Pancreas (tissue), 10 donors: ENCODE data around the gene OGFOD3. TPM values are rescaled to one million over a fixed set of nuclear protein-coding genes. Genes with fewer than 3 reads are reported as not detected.
A peak's percentile ranks its signal among the peaks of the same experiment; 100 is the strongest.

Experiments
- ATAC-seq, 4 donors: fragments of 200-7000 bp; cut with Tn5 transposase; one replicate each; pipeline versions ENCODE4 v1.8.0 to v1.9.1; 2020; ENCODE audit warnings: mild to moderate bottlenecking in 4 of 4, moderate library complexity in 4 of 4
- DNase-seq, 6 donors: peaks; one replicate each; pipeline ENCODE4 v3.0.0-alpha.2; 2020
- FAIRE-seq: peaks from 2 replicates; lab custom pipeline; 2012; peaks lifted over from hg19 to GRCh38; lab: Jason Lieb, UNC
- H3K27ac ChIP-seq, 4 donors: fragments of 200-600 bp; sonication (generic); 1 replicate in 3 of 4; 2 replicates in 1 of 4; pipeline versions ENCODE4 v1.5.0 to v1.8.0; 2020
- H3K27me3 ChIP-seq, 4 donors: fragments of 200-600 bp; one replicate each; pipeline ENCODE4 v1.8.0; 2021
- H3K36me3 ChIP-seq, 3 donors: fragments of 200-600 bp; sonication (generic) in 1 of 3; one replicate each; pipeline versions ENCODE4 v1.5.0 to v1.8.0; 2020 to 2021
- H3K4me1 ChIP-seq, 3 donors: fragments of 200-600 bp; one replicate each; pipeline ENCODE4 v1.8.0; 2021
- H3K4me3 ChIP-seq, 4 donors: fragments of 200-600 bp; sonication (generic) in 2 of 4; one replicate each; pipeline versions ENCODE4 v1.5.0 to v1.8.0; 2020 to 2021
- H3K9me3 ChIP-seq, 4 donors: fragments of 200-600 bp; one replicate each; pipeline ENCODE4 v1.8.0; 2021
- CTCF ChIP-seq, 4 donors: fragments of 200-600 bp; sonication (generic) in 3 of 4; IDR thresholded peaks; one replicate each; pipeline versions ENCODE4 v1.5.0 to v1.8.0; 2021; ENCODE audit warnings: antibody characterized with exemption in 4 of 4
- WGBS, 2 donors: extraction: QIAGEN DNeasy Blood & Tissue Kit; methylation state at CpG; one replicate each; pipeline ENCODE4 v1.1.7; 2013; 5-methylcytosine and 5-hydroxymethylcytosine counted together
- intact Hi-C, 3 donors: fragments of 100-400 bp; cut with DNase I; formaldehyde crosslinking; loops; one replicate each; pipeline versions ENCODE4 v1.11.1 to v1.14.2; 2022
- polyA plus RNA-seq, 2 donors: library from polyadenylated mRNA; stranded (reverse); fragments of 200-250 nt; gene quantifications; one replicate each; pipeline ENCODE4 v1.2.3, GENCODE V29; 2013
- total RNA-seq, 6 donors: library from RNA; stranded (reverse); fragmentation: NEBNext Ultra II Directional in 4 of 6; extraction: Animal tissue kit (Norgen Biotek cat#: 25700) in 4 of 6; gene quantifications; one replicate each; pipeline versions ENCODE4 v1.2.1 to v1.2.4, GENCODE V29; 2021 to 2023
- donor health status: healthy with polysubstance abuse.
- donor health status: DM: no; HTN: no; CAD: no; lungs with moderate emphysema.
- donor health status: DM: no; HTN: no; CAD: no.
- donor health status: control.
- donor health status: control.
- donor health status: Bipolar disorder and iron deficiency.
- donor health status: DM: yes; HTN: yes; CAD: no.
- donor health status: DM: no; HTN: no; CAD: no.
- donor health status: DM: no; HTN: no; CAD: no.
- donor health status: DM: yes; HTN: yes; CAD: no.

The OGFOD3 gene
- total and polyA plus RNA-seq, 8 donors, result 17.8 to 28.0 (median 19.9) TPM

GRCh38 chr17:82446649-82447048 lies 28.3 kb upstream of the OGFOD3 start:
- WGBS, 2 donors, result 85% methylated on average over 12 of the region's 12 CpGs
- TF ChIP-seq CTCF (IDR thresholded peaks at IDR 0.05), result no peak
- intact Hi-C loops, result no loop called here
- Histone ChIP-seq H3K9me3 (no peaks in the 10 kb centered on the region), H3K27ac (no peak overlapping the region), H3K36me3 (peaks cover 0 to 3% (median 2%) of the 10 kb centered on the region in 3 donors), H3K4me1 (peaks cover 7 to 28% (median 22%) of the 10 kb centered on the region in 3 donors), H3K4me3 (no peak overlapping the region), H3K27me3 (no peaks in the 10 kb centered on the region)
- DNase-seq (peak in 1 of 6 donors; percentile 60), ATAC-seq (no peak), FAIRE-seq (no peak)

- ATAC-seq, result no peak
- 89 to 92% methylated on average over 15 of the region's 15 CpGs for WGBS, 2 donors
- peak overlapping the region in 1 of 4 donors; percentile 28 for H3K27ac ChIP-seq
- TF ChIP-seq CTCF (IDR thresholded peaks at IDR 0.05), result no peak
- peaks cover 0 to 3% (median 2%) of the 10 kb centered on the region in 3 donors for H3K36me3 ChIP-seq
- peaks cover 3 to 23% (median 18%) of the 10 kb centered on the region in 3 donors for H3K4me1 ChIP-seq
- H3K27me3 ChIP-seq, result no peaks in the 10 kb centered on the region
- H3K4me3 ChIP-seq, result no peak overlapping the region
- DNase-seq, result peak in 1 of 6 donors; percentile 62
- H3K9me3 ChIP-seq, result no peaks in the 10 kb centered on the region
- FAIRE-seq, result no peak
- intact Hi-C loops, result no loop called here
Observed at GRCh38 chr17:82446124-82446523, 27.7 kb upstream of the OGFOD3 start.

GRCh38 chr17:82445542-82445941 lies 27.2 kb upstream of the OGFOD3 start:
- WGBS, 2 donors, result 70 to 73% methylated on average over 13 of the region's 13 CpGs
- peaks cover 0 to 22% (median 15%) of the 10 kb centered on the region in 3 donors for H3K4me1 ChIP-seq

GRCh38 chr17:82444941-82445521 lies 26.6 kb upstream of the OGFOD3 start:
- H3K27ac ChIP-seq, result peak overlapping the region in 1 of 4 donors; percentile 28
- no peaks in the 10 kb centered on the region for H3K9me3 ChIP-seq
- no peaks in the 10 kb centered on the region for H3K27me3 ChIP-seq
- H3K36me3 ChIP-seq, result peaks cover 0 to 3% (median 2%) of the 10 kb centered on the region in 3 donors
- peaks cover 0 to 22% (median 14%) of the 10 kb centered on the region in 3 donors for H3K4me1 ChIP-seq
- FAIRE-seq (no peak), DNase-seq (peak in 4 of 6 donors; percentile 40 to 83 (median 56)), ATAC-seq (peak in 3 of 4 donors; percentile 5 to 52 (median 9))
- no peak overlapping the region for H3K4me3 ChIP-seq
- WGBS, 2 donors, result 41 to 53% methylated on average over 18 to 19 of the region's 19 CpGs
- TF ChIP-seq CTCF (IDR thresholded peaks at IDR 0.05), result no peak
- intact Hi-C loops, result no loop called here

More at GRCh38 chr17:82445542-82445941, 27.2 kb upstream of the OGFOD3 start:
- ATAC-seq (peak in 1 of 4 donors; percentile 8), DNase-seq (peak in 1 of 6 donors; percentile 54), FAIRE-seq (no peak)
- Histone ChIP-seq H3K27me3 (no peaks in the 10 kb centered on the region), H3K9me3 (no peaks in the 10 kb centered on the region), H3K27ac (peak overlapping the region in 1 of 4 donors; percentile 28), H3K36me3 (peaks cover 0 to 3% (median 2%) of the 10 kb centered on the region in 3 donors), H3K4me3 (no peak overlapping the region)
- TF ChIP-seq CTCF (IDR thresholded peaks at IDR 0.05), result no peak
- intact Hi-C loops, result no loop called here
